WTC11 (cell line): ENCODE results near the gene AKR1A1. TPM values are rescaled to one million over a fixed set of nuclear protein-coding genes. Genes with fewer than 3 reads are reported as not detected.

Experiments
- ATAC-seq: fragments of 200-7000 bp; cut with Tn5 transposase; 2 replicates; pipeline ENCODE4 v1.10.0; 2021; ENCODE audit warnings: mild to moderate bottlenecking, moderate library complexity
- CTCF ChIA-PET: fragments of 300-600 bp; sonication (Branson Sonifier 250); formaldehyde crosslinking; loops from one replicate; lab custom pipeline; 2021; ENCODE audit warnings: antibody characterized with exemption; lab: Charles Lee
- POLR2A ChIA-PET: fragments of 350-600 bp; sonication (Branson Sonifier 250); formaldehyde crosslinking; loops from one replicate; lab custom pipeline; 2021; ENCODE audit warnings: antibody characterized with exemption; lab: Charles Lee
- DNase-seq: peaks from one replicate; pipeline ENCODE4 v3.0.0; 2021; ENCODE audit warnings: low spot score
- H3K27ac Mint-ChIP-seq: 2 replicates; pipeline ENCODE4 v1.8.0; 2021; ENCODE audit warnings: mixed read lengths
- H3K27me3 Mint-ChIP-seq: 2 replicates; pipeline ENCODE4 v1.8.0; 2021; ENCODE audit warnings: low read depth, mild to moderate bottlenecking, moderate library complexity, mixed read lengths
- H3K36me3 Mint-ChIP-seq: 2 replicates; pipeline ENCODE4 v1.8.0; 2021; ENCODE audit warnings: mixed read lengths
- H3K4me1 Mint-ChIP-seq: 2 replicates; pipeline ENCODE4 v1.8.0; 2022; ENCODE audit warnings: mixed read lengths
- H3K4me3 Mint-ChIP-seq: 2 replicates; pipeline ENCODE4 v1.8.0; 2021; ENCODE audit warnings: mild to moderate bottlenecking, moderate library complexity, mixed read lengths
- H3K9me3 Mint-ChIP-seq: 2 replicates; pipeline ENCODE4 v1.8.0; 2021; ENCODE audit warnings: mixed read lengths
- E2F1 ChIP-seq: sonication (generic); formaldehyde crosslinking; IDR thresholded peaks from 2 replicates; pipeline ENCODE4 v1.8.0; 2022; ENCODE audit warnings: mild to moderate bottlenecking, missing genetic modification reagents
- ERG ChIP-seq: fragments of 250-450 bp; sonication (Bioruptor Pico); IDR thresholded peaks from 2 replicates; pipeline ENCODE4 v1.8.0; 2021; ENCODE audit warnings: mild to moderate bottlenecking
- GTF2I ChIP-seq: fragments of 250-450 bp; sonication (Bioruptor Pico); conservative IDR thresholded peaks from 2 replicates; pipeline ENCODE4 v1.4.0; 2021; ENCODE audit warnings: mild to moderate bottlenecking
- HMGA2 ChIP-seq: fragments of 250-450 bp; sonication (Bioruptor Pico); IDR thresholded peaks from 2 replicates; pipeline ENCODE4 v1.4.0; 2021; ENCODE audit warnings: mild to moderate bottlenecking, moderate library complexity
- HMGXB4 ChIP-seq: sonication (generic); formaldehyde crosslinking; IDR thresholded peaks from 2 replicates; pipeline ENCODE4 v1.8.1; 2023; ENCODE audit warnings: mild to moderate bottlenecking, moderate library complexity, missing genetic modification reagents
- IRF1 ChIP-seq: sonication (generic); formaldehyde crosslinking; IDR thresholded peaks from 2 replicates; pipeline ENCODE4 v1.8.0; 2023; ENCODE audit warnings: missing genetic modification reagents
- MYBL2 ChIP-seq: sonication (generic); formaldehyde crosslinking; IDR thresholded peaks from 2 replicates; pipeline ENCODE4 v1.8.1; 2023; ENCODE audit warnings: mild to moderate bottlenecking, moderate library complexity, missing genetic modification reagents
- NR3C1 ChIP-seq: sonication (generic); formaldehyde crosslinking; conservative IDR thresholded peaks from 2 replicates; pipeline ENCODE4 v1.8.1; 2023; ENCODE audit warnings: low read depth, mild to moderate bottlenecking, missing genetic modification reagents
- OVOL2 ChIP-seq: fragments of 250-450 bp; sonication (Bioruptor Pico); IDR thresholded peaks from 2 replicates; pipeline ENCODE4 v1.9.0; 2021; ENCODE audit warnings: mild to moderate bottlenecking, borderline replicate concordance
- PRDM15 ChIP-seq: sonication (generic); formaldehyde crosslinking; IDR thresholded peaks from 2 replicates; pipeline ENCODE4 v1.8.0; 2022; ENCODE audit warnings: missing genetic modification reagents
- RELA ChIP-seq: sonication (generic); formaldehyde crosslinking; IDR thresholded peaks from 2 replicates; pipeline ENCODE4 v1.8.1; 2022; ENCODE audit warnings: missing genetic modification reagents, mild to moderate bottlenecking, borderline replicate concordance
- STAT6 ChIP-seq: sonication (generic); formaldehyde crosslinking; conservative IDR thresholded peaks from 2 replicates; pipeline ENCODE4 v1.8.1; 2023; ENCODE audit warnings: mild to moderate bottlenecking, low read depth, missing genetic modification reagents, moderate library complexity
- TEAD1 ChIP-seq: sonication (generic); formaldehyde crosslinking; IDR thresholded peaks from 2 replicates; pipeline ENCODE4 v1.8.0; 2022; ENCODE audit warnings: mild to moderate bottlenecking, missing genetic modification reagents
- TP53 ChIP-seq: sonication (generic); formaldehyde crosslinking; IDR thresholded peaks from 2 replicates; pipeline ENCODE4 v1.8.1; 2023; ENCODE audit warnings: mild to moderate bottlenecking, missing genetic modification reagents
- ZMAT4 ChIP-seq: fragments of 250-450 bp; sonication (Bioruptor Pico); IDR thresholded peaks from 2 replicates; pipeline ENCODE4 v1.9.0; 2021; ENCODE audit warnings: mild to moderate bottlenecking
- ZNF317 ChIP-seq: sonication (generic); formaldehyde crosslinking; IDR thresholded peaks from 2 replicates; pipeline ENCODE4 v1.8.1; 2023; ENCODE audit warnings: low read depth, mild to moderate bottlenecking, moderate library complexity, missing genetic modification reagents, borderline replicate concordance
- ZNF423 ChIP-seq: fragments of 250-450 bp; sonication (Bioruptor Pico); IDR thresholded peaks from 2 replicates; pipeline ENCODE4 v2.1.2; 2022; ENCODE audit warnings: mild to moderate bottlenecking, moderate library complexity
- ZNF512 ChIP-seq: sonication (generic); formaldehyde crosslinking; IDR thresholded peaks from 2 replicates; pipeline ENCODE4 v1.8.1; 2022; ENCODE audit warnings: missing genetic modification reagents, borderline replicate concordance
- ZSCAN18 ChIP-seq: fragments of 250-450 bp; sonication (Bioruptor Pico); IDR thresholded peaks from 2 replicates; pipeline ENCODE4 v2.1.2; 2022; ENCODE audit warnings: mild to moderate bottlenecking, moderate library complexity
- total RNA-seq: library from RNA; stranded (reverse); gene quantifications from 3 replicates; pipeline ENCODE4 v1.2.3, GENCODE V29; 2021

The AKR1A1 gene
- total RNA-seq, 1 experiment from 2014 or later: 338 TPM

GRCh38 chr1:45530632-45531135, 19.9 kb upstream of the AKR1A1 start:
- Mint-ChIP-seq H3K4me3 (no peak overlapping the region), H3K27me3 (no peaks in the 10 kb centered on the region; the same call in 1 of the 2 replicates), H3K27ac (no peak overlapping the region), H3K36me3 (no peaks in the 10 kb centered on the region), H3K9me3 (no peaks in the 10 kb centered on the region), H3K4me1 (peaks cover 13% of the 10 kb centered on the region)
- CTCF ChIA-PET: interaction anchor here (0.6 kb wide), 1 partner anchor 53 kb away, joined by 3 read pairs; no protein-coding TSS in a partner anchor
- DNase-seq: no peak
- no peak for ATAC-seq
- no peak for TF ChIP-seq PRDM15 (CRISPR knock-in tag)
- TF ChIP-seq MYBL2 (CRISPR knock-in tag): no peak
- no peak for TF ChIP-seq STAT6 (CRISPR knock-in tag)
- no peak for TF ChIP-seq GTF2I
- no peak for TF ChIP-seq OVOL2 (CRISPR knock-in tag)
- no peak for TF ChIP-seq E2F1 (CRISPR knock-in tag)
- POLR2A ChIA-PET: no interaction called here

- ATAC-seq (no peak), DNase-seq (no peak)
- ChIA-PET POLR2A (no interaction called here), CTCF (no interaction called here)
- Mint-ChIP-seq H3K27ac (no peak overlapping the region), H3K4me1 (peaks cover 16% of the 10 kb centered on the region), H3K4me3 (no peak overlapping the region), H3K27me3 (no peaks in the 10 kb centered on the region; the same call in 1 of the 2 replicates), H3K36me3 (no peaks in the 10 kb centered on the region), H3K9me3 (no peaks in the 10 kb centered on the region)
- TF ChIP-seq HMGA2 (CRISPR knock-in tag): no peak
- no peak for TF ChIP-seq ERG (CRISPR knock-in tag)
- no peak for TF ChIP-seq TP53 (CRISPR knock-in tag)
- TF ChIP-seq TEAD1: no peak
- TF ChIP-seq NR3C1 (CRISPR knock-in tag): no peak
- TF ChIP-seq HMGXB4 (CRISPR knock-in tag): no peak
- TF ChIP-seq ZMAT4 (CRISPR knock-in tag): no peak
- no peak for TF ChIP-seq ZNF423 (CRISPR knock-in tag)
- no peak for TF ChIP-seq RELA (CRISPR knock-in tag)
- TF ChIP-seq IRF1 (CRISPR knock-in tag): no peak
- no peak for TF ChIP-seq ZSCAN18 (CRISPR knock-in tag)
- TF ChIP-seq ZNF512 (CRISPR knock-in tag): no peak
- TF ChIP-seq ZNF317 (CRISPR knock-in tag): no peak
These were observed 18.8 kb upstream of the AKR1A1 start for GRCh38 chr1:45531873-45532272.
